Measurements from ENCODE around the gene TPBG. TPM values are rescaled to one million over a fixed set of nuclear protein-coding genes. Genes with fewer than 3 reads are reported as not detected.

The TPBG gene, protein sequence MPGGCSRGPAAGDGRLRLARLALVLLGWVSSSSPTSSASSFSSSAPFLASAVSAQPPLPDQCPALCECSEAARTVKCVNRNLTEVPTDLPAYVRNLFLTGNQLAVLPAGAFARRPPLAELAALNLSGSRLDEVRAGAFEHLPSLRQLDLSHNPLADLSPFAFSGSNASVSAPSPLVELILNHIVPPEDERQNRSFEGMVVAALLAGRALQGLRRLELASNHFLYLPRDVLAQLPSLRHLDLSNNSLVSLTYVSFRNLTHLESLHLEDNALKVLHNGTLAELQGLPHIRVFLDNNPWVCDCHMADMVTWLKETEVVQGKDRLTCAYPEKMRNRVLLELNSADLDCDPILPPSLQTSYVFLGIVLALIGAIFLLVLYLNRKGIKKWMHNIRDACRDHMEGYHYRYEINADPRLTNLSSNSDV
- 37.7 and 43.8 TPM in 2 replicates for total RNA-seq (2014; rRNA removed; shearing (Covaris generic))

DNA sequence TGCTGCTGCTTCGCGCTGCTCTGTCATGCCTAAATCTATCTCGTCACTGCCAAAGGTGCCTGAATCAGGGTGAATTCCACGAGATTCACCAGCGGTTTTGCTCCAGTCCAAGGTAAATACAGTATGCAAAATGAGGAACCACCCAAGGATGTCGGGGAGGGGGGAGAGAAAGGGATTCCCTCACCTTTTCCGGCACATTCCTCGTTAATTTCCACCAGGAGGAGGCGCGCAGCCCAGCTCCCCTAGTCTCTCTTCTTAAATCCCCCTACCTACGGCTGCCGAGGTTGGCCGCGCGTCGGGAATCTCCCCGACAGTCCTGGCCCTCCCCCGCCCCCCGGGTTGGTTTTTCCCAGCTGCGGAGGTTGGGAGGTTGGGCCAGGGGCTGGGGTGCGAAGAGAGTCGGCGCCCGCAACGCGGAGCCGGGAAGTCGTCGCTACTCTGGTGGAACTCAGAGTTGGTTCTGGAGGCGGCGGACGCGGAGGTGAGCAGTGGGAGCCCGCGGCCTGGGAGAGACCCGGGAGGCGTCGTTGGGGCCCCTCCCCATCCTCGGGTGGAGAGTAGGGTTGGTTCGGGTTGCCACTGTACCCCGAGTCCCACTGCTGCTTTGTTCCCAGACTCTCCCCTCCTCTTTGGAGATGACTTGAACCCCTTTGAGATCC lies at the start of gene TPBG:
TPBG (plus strand) TSS at position 390 of the 659 bp plus-strand sequence. CDS start 1,145 bp downstream, outside the sequence.
- Histone ChIP-seq H3K36me3 (peaks cover 31% of the 10 kb centered on the region), H3K4me3 (peak within 1 kb of the TSS; percentile 67), H3K4me1 (replicated peaks) (peaks cover 16% of the 10 kb centered on the region), H3K9me3 (replicated peaks) (no peaks in the 10 kb centered on the region), H3K27me3 (replicated peaks) (no peaks in the 10 kb centered on the region), H3K27ac (peak within 1 kb of the TSS; percentile 80)
- peak; percentile 76 to 81 for DNase-seq (ENCODE audit: low read depth in 1 of 2, low spot score in 2 of 2)

DNA sequence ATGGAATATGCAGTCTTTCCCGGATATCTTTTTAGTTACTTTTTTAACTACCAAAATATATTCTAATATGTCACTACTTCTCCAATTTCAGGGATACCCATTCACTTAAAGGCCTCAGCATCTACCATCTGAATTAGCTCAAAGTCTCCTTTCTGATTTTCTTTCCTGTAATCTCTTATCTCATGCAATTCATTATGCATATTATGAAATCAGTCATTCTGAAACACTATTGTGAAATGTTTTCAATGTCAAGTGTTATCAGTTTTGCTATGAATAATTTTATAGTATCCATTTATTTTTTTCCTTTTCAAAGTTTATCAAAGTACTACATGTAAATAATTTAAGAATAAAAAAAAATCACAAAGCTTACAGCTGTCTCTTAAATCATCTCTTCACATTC lies 41.2 kb upstream of the TPBG start:
- H3K9me3 ChIP-seq (replicated peaks) = no peaks in the 10 kb centered on the region
- no peak overlapping the region for H3K4me3 ChIP-seq
- H3K27me3 ChIP-seq (replicated peaks) = no peaks in the 10 kb centered on the region
- H3K4me1 ChIP-seq (replicated peaks) = no peaks in the 10 kb centered on the region
- no peak for DNase-seq (ENCODE audit: low read depth in 1 of 2, low spot score in 2 of 2)
- H3K27ac ChIP-seq = no peak overlapping the region
- H3K36me3 ChIP-seq = no peaks in the 10 kb centered on the region

DNA sequence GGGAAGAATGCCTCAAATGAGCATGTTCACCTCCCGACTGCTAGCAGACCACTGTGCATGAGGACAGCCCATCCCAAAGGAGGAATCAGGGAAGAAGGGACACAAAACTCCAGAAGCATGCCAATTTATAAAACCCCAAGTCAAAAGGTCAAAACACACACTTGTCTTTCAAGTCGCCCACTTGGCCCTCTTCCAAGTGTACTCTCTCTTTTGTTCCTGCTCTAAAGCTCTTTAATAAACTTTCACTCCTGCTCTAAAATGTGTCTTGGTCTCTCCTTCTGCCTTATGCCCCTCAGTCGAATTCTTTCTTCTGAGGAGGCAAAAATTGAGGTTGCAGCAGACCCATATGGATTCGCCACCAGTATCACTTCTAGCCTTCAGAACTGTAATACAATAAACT lies 33.9 kb upstream of the TPBG start:
- no peaks in the 10 kb centered on the region for H3K27me3 ChIP-seq (replicated peaks)

DNA sequence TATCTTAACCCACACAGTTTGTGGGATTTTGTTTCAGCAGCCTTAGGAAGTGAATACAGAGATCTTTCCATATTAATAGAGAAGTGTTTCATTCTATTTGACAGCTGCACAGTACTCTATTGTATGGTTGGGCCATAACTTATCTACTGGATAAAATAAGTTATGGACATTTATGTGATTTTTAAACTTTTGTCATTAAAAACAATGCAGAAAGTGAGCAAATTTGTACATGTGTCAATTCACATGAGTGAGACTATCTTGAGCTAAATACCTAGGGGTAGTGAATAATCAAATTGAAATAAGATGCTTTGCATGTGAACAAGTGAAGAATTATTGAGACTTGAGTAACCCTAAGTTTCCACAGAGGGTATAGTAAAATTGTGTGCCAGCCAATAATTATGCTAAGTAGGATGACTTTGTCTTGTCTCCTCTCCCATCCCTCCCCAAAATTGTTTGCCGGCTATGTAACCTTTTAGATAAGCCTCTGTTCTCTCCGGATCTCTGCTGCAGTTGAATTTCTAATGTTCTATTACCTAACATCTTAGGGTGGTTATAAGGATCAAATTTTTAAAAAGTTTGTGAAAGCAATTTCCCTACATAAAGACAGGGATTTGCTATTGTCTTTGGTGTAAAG lies 33.3 kb upstream of the TPBG start:
- Histone ChIP-seq H3K4me1 (replicated peaks) (peaks cover 4% of the 10 kb centered on the region), H3K9me3 (replicated peaks) (no peaks in the 10 kb centered on the region), H3K27me3 (replicated peaks) (no peaks in the 10 kb centered on the region), H3K36me3 (no peaks in the 10 kb centered on the region), H3K4me3 (no peak overlapping the region), H3K27ac (no peak overlapping the region)
- DNase-seq (ENCODE audit: low read depth in 1 of 2, low spot score in 2 of 2) = no peak

More for the DNA sequence above, 33.9 kb upstream of the TPBG start:
- Histone ChIP-seq H3K27ac (no peak overlapping the region), H3K36me3 (no peaks in the 10 kb centered on the region), H3K9me3 (replicated peaks) (no peaks in the 10 kb centered on the region), H3K4me1 (replicated peaks) (peaks cover 4% of the 10 kb centered on the region), H3K4me3 (no peak overlapping the region)
- DNase-seq (ENCODE audit: low read depth in 1 of 2, low spot score in 2 of 2) = no peak

DNA sequence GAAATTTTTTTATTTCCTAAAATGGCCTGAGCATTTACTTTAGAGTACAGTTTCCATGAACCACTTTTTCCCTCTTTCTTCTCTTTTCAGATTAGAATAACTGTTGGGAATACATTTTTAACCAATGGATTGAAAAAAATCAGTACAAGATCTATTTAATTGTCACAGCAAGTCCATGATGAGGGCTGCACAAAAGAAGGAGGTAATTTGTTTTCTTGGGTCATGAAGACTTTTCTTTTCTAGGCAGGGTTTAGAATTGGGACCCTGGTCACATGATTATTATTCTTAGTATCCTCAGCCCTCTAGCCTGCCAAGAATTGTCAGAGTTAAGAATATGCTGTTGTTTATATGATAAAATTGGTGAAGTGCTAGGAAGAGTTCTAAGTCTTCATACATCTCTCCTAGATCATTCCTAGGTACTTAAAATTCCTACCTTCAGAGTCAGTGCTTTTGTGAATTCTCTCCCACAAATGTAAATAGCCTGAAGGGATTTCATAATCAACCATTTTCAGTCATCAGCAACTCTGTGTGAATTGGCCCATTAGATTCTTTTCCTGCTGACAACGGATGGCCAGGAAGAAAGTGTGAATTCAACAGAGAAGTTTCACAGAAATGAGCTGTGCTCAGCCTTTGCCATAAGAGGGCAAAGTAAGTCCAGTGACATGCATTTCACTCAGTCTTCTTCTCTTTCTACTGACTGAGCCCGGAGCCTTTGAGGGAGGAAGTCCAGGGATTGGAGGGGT lies 32.4 kb upstream of the TPBG start:
- H3K36me3 ChIP-seq = no peaks in the 10 kb centered on the region
- H3K27ac ChIP-seq = no peak overlapping the region
- H3K27me3 ChIP-seq (replicated peaks) = no peaks in the 10 kb centered on the region
- no peak overlapping the region for H3K4me3 ChIP-seq
- DNase-seq (ENCODE audit: low read depth in 1 of 2, low spot score in 2 of 2) = peak in 1 of 2 experiments; percentile 57
- H3K9me3 ChIP-seq (replicated peaks) = no peaks in the 10 kb centered on the region
- H3K4me1 ChIP-seq (replicated peaks) = peaks cover 4% of the 10 kb centered on the region

DNA sequence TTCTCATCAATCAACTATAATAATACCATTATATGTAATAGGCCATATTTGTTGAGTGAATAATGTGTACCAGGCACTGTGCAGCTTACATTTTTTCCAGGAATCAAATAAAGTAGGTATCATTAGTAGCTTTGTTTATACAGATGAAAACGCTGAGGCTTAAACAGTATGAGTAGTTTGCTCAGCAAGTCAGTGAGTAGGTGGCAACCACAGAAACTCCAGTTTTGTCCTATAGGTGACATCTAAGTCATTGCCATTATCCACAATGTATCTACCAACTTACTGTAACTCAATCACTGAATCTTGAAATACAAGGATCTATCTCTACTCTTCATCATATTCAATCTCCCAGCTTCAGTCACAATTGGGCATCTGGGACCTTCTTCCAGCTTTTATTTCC lies 29.8 kb upstream of the TPBG start:
- Histone ChIP-seq H3K4me1 (replicated peaks) (peaks cover 4% of the 10 kb centered on the region), H3K27me3 (replicated peaks) (no peaks in the 10 kb centered on the region), H3K36me3 (no peaks in the 10 kb centered on the region), H3K9me3 (replicated peaks) (no peaks in the 10 kb centered on the region), H3K27ac (no peak overlapping the region), H3K4me3 (no peak overlapping the region)
- DNase-seq (ENCODE audit: low read depth in 1 of 2, low spot score in 2 of 2) = no peak

DNA sequence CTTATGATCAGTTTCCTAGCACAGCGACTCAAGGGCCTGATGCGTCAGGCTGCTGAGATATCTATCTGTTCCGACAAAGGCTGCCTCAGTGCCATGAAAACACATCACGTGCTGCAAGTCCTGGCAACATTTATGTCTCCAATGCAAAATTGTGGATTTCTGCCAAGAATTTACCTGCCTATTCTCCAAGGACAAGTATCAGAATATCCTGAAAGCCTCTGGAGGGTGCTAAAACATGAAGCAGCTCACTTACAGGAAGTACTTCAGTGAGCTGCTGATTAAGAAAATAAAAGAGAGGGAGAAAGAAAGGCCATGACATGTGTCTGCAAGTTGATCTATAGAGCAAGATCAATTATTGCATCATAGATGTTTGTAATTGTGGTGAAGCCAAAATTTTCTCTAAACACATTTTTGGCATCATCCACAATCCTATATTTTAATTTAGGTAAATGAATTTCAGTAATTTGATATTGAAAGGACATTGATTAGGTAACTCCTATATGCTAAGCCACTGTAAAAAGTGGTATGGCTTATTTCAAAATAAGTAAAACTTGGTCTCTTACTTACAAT lies 25.8 kb upstream of the TPBG start:
- Histone ChIP-seq H3K27me3 (replicated peaks) (no peaks in the 10 kb centered on the region), H3K27ac (no peak overlapping the region), H3K4me1 (replicated peaks) (no peaks in the 10 kb centered on the region), H3K9me3 (replicated peaks) (no peaks in the 10 kb centered on the region), H3K36me3 (no peaks in the 10 kb centered on the region), H3K4me3 (no peak overlapping the region)
- DNase-seq (ENCODE audit: low read depth in 1 of 2, low spot score in 2 of 2) = no peak

DNA sequence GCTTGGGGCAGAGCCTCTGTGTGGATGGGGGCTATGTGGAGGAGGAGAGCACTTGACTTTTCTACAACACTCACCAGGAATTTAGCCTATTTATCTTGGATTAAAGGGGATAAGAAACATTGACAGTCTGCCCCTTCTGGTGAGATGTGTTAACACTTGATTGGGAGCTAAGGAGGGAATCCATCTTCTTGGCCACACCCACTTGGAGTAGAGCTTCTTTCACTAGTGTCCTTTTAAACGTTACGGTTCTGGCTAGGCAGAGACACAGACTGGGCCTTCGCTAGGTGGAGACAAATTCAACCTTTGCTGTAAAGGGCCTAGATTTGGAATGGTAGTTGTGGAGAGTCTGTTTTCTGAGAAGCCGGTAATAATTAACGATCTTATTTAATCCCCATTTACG lies 15.5 kb upstream of the TPBG start:
- no peaks in the 10 kb centered on the region for H3K9me3 ChIP-seq (replicated peaks)
- no peaks in the 10 kb centered on the region for H3K4me1 ChIP-seq (replicated peaks)
- no peak overlapping the region for H3K27ac ChIP-seq
- H3K4me3 ChIP-seq = no peak overlapping the region
- H3K27me3 ChIP-seq (replicated peaks) = no peaks in the 10 kb centered on the region
- H3K36me3 ChIP-seq = no peaks in the 10 kb centered on the region
- no peak for DNase-seq (ENCODE audit: low read depth in 1 of 2, low spot score in 2 of 2)

DNA sequence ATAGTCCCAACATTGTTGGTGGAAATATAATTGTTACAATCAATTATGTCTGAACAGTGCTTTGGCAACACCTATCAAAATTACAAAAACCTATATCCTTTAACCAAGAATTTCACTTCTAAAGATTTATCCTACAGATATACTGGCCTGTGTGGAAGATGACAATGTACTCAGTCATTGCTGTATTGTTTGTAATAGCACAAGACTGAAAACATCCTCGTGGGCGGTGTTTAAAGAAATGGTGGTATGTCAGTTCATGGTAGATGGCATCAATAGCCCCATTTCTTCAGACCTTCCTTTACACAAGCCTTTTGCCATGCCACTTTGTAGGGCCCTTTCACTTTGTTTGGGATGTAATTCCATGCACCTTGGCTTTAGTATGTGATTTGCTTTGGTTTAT lies 9.8 kb upstream of the TPBG start:
- no peaks in the 10 kb centered on the region for H3K27me3 ChIP-seq (replicated peaks)
- no peak overlapping the region for H3K4me3 ChIP-seq
- H3K27ac ChIP-seq = no peak overlapping the region
- no peaks in the 10 kb centered on the region for H3K4me1 ChIP-seq (replicated peaks)
- no peaks in the 10 kb centered on the region for H3K9me3 ChIP-seq (replicated peaks)
- H3K36me3 ChIP-seq = no peaks in the 10 kb centered on the region
- DNase-seq (ENCODE audit: low read depth in 1 of 2, low spot score in 2 of 2) = no peak

DNA sequence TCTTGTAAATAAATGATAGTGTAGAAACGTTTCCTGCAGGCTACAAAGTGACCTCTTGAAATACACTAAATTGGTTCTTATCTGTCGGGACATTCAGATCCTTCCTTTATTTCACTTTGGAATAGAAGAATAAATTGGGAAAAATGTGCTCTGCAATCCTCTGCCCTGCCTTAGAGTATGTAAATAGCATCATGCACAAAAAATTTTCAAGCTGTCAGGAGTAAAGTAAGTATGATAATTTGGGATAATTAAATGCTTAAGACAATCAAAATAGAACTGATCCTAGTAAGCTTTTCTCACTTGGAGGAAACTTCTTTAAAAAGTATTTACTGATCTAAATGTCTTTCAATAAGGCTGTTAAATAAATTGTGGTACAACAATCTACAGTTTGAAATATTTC lies 3.1 kb upstream of the TPBG start:
- Histone ChIP-seq H3K9me3 (replicated peaks) (no peaks in the 10 kb centered on the region), H3K27me3 (replicated peaks) (no peaks in the 10 kb centered on the region), H3K4me1 (replicated peaks) (peaks cover 13% of the 10 kb centered on the region), H3K36me3 (peaks cover 15% of the 10 kb centered on the region), H3K27ac (no peak overlapping the region), H3K4me3 (no peak overlapping the region)
- DNase-seq (ENCODE audit: low read depth in 1 of 2, low spot score in 2 of 2) = no peak

DNA sequence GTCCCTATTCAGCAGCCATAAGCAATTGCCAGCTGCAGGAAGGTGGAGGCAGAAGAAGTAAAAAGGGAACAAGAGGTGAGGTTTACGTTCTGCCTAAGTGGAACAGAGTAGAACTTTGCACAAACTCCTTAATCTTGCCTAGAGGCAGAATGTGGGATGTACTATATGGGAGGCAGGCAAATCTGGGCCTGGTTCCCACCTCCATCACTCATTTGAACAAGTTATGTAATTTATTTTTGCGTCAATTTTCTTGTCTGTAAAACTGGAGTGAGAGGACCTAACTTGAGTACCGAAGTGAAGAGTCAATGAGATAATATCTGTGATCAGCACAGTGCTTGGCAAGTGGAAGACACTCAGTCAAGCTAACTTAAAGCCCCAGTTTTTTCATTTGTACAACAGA lies 2.0 kb upstream of the TPBG start:
- H3K27me3 ChIP-seq (replicated peaks) = no peaks in the 10 kb centered on the region
- no peaks in the 10 kb centered on the region for H3K9me3 ChIP-seq (replicated peaks)
- no peak overlapping the region for H3K27ac ChIP-seq
- H3K4me3 ChIP-seq = no peak overlapping the region
- H3K4me1 ChIP-seq (replicated peaks) = peaks cover 16% of the 10 kb centered on the region
- DNase-seq (ENCODE audit: low read depth in 1 of 2, low spot score in 2 of 2) = no peak
- H3K36me3 ChIP-seq = peaks cover 26% of the 10 kb centered on the region

DNA sequence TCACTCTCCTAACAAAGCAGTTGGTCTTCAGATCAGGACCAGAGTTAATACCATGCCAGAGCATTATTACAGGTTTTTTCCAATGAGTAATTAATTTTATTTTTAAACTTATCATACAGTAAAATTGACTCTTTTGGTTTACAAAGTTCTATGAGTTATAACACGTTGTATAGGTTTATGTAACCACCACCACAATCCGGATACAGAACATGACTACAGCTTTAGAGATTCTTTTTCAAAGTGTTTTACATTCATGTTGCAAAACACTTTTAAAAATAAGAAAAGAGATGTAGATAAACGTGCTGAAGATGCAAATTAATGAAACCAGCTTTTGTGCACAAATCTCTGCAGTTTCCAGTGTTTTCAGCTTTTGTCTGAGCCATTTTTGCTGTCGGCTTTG lies 1.5 kb upstream of the TPBG start:
- Histone ChIP-seq H3K4me1 (replicated peaks) (peaks cover 16% of the 10 kb centered on the region), H3K36me3 (peaks cover 31% of the 10 kb centered on the region), H3K27ac (no peak overlapping the region), H3K4me3 (no peak overlapping the region), H3K27me3 (replicated peaks) (no peaks in the 10 kb centered on the region), H3K9me3 (replicated peaks) (no peaks in the 10 kb centered on the region)
- DNase-seq (ENCODE audit: low read depth in 1 of 2, low spot score in 2 of 2) = no peak

DNA sequence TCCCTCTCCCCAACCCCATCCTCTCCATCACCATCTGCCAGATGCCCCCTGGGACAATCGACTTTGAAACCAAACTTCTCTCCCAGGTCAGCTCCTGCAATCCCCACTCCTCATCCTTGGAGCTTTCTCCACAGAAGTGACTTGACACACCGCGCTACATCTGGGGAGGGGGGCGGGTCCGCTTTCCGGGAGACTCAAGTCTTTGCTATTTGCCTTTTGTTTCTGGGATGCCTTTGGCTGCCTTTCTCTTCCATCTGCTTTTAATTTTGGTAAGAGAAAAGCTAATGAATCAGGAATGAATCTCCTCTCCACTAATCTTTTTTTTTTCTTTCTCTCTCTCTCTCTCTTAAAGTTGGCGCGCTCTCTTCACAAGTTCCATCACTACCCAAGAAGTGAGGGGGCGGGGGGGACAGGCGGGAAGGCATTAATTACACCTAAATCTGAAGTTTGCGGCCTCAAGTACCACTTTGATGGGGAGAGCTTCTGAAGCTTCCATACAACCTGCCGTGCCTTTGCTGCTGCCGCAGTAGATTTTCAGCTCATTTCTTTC lies 664 bp upstream of the TPBG start:
- H3K27ac ChIP-seq = peak overlapping the region; percentile 80
- peak overlapping the region; percentile 67 for H3K4me3 ChIP-seq
- no peaks in the 10 kb centered on the region for H3K9me3 ChIP-seq (replicated peaks)
- peaks cover 16% of the 10 kb centered on the region for H3K4me1 ChIP-seq (replicated peaks)
- no peaks in the 10 kb centered on the region for H3K27me3 ChIP-seq (replicated peaks)
- DNase-seq (ENCODE audit: low read depth in 1 of 2, low spot score in 2 of 2) = peak; percentile 63 to 77
- peaks cover 31% of the 10 kb centered on the region for H3K36me3 ChIP-seq
